Umbilical cord (tissue), 2 donors: Measurements from ENCODE around the gene PDE4D. TPM values are rescaled to one million over a fixed set of nuclear protein-coding genes. Genes with fewer than 3 reads are reported as not detected.
"Not testable (repeated sequence)": the region's sequence is repeated elsewhere in the genome, so short reads cannot be mapped to it uniquely, and the experiment has no call there.

Experiments used
- DNase-seq: peaks from one replicate; pipeline ENCODE4 v3.0.0-alpha.2; 2015; ENCODE audit warnings: low spot score
- total RNA-seq: library from RNA; depleted of rRNA; stranded (reverse); fragments of >200 nt; gene quantifications from one replicate; pipeline ENCODE4 v1.2.3, GENCODE V29; 2014; ENCODE audit warnings: low replicate concordance; ENCODE audit not compliant: insufficient read depth

Gene PDE4D
- total RNA-seq, 1 donor from 2014 or later: 283 TPM

DNA sequence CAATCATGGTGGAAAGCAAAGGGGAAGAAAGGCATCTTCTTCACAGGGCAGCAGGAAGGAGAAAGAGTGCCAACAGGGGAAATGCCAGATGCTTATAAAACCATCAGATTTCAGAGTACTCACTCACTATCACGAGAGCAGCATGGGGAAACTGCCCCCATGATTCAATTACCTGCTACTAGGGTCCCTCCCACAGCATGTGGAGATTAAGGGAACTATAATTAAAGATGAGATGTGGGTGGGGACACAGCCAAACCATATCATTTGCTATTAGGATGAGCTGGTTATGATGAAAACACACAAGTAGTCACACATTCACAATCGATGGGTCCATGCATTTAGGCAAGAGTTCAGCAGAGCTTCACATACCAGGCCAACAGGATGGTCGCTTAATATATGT is 469.0 kb downstream of the PDE4D start:
- DNase-seq: no peak

DNA sequence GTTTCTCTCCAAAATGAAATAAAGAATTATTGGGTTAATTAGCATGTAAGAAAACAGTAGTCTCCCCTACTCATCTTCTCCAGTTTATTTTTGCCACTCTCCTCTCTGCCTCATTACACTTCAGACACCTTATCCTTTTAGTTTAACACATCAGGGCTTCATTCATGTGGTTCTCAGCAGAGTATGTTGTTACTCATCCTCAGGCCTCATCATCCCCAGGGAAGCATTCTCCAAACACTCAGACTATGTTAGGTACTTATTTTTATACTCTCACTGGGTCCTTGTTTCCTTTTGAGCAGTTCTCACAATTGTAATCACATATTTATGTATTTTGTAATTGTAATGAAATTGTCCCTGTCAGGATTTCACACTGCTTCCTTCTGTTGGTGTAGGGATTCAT is 470.5 kb downstream of the PDE4D start:
- DNase-seq: no peak

DNA sequence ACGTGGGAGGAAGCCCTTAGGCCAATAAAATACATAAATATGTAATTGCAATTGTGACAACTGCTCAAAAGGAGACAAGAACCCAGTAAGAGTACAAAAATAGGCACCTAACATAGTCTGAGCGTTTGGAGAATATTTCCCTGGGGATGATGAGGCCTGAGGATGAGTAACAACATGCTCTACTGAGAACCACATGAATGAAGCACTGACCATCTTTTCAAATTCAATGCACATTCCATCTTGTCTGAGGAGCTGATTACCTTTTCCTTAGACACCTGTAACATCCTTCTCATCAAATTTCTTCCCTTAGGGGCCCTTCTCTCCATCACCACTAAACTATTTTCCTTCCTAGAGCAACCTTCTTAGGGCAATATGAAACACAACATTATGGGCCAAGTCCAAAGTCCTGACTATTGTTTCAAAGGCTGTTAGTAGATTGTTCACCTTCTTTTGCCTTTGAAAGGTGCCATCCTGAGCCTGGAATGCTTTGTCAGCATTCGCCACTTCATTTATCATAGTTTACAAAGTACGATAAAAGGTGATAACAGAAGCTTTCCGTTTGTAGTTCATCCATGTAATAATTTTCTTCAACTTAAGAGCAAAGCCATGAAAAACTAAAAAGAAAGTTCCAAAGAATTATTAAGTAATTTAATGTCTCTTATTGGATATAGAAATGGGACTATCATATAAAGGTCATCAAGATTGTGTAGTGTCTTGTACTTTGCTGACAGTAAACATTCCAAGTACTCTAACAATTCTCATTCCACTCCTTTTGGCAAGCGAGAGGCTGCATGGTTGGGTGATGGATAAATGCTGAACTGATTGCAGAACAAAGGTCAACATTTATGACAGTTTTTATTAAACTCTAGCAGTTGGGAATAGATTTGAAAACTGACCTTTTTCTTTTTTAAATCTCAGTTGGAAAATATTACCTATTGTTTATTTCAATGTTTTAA is 471.3 kb downstream of the PDE4D start:
- no peak for DNase-seq

DNA sequence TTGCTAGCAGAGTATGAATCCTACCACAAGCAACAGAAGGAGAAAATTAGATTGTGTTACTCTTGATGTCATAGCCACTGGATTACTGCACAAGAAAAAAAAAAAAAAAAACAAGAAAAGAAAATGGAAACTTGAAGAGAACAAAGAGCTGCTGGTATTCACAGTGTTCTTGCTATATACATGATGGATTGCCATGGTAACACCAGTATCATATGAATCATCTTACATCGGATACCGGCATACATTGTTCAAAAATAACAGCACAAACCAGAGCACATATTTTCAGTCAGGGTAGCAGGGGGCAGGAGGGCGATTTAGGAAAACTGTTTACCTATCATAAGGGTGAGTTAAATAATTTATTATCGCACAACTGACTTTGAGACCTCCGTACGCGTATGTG is 472.9 kb downstream of the PDE4D start:
- no peak for DNase-seq

DNA sequence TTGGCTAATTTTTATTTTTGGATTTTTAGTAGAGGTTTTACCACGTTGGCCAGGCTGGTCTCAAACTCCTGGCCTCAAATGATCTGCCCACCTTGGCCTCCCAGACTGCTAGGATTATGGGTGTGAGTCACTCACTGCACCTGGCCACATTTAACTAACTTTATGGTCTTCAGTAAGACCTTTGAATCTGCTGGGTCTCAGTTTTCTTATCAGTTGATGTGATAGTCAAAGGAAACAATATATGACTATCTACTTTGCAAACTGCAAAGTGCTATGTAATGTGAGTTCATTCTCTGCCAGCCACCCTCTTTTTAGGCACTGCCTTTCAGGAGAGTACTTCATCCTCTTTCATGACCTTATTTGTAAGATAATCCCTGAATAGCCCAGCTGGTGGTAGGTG is 474.7 kb downstream of the PDE4D start:
- DNase-seq: no peak

DNA sequence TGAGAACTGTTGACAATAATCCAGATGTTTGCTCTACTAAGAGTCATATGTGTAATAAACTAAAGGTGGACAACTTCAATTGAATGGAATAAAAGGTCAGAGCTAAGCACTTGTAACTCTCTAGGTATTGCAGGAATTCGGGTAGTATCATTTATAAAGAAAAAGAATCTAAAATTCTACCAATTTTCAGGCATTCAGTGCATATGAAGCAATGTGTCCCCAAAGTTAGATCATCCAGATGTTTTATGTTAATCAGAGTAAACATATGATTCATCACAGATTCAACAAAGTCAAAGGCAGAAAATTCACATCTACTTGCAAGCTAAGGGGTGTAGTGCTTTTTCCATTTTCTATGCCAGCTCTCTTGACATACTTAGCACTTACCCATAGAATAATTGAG is 477.1 kb downstream of the PDE4D start:
- DNase-seq: no peak

DNA sequence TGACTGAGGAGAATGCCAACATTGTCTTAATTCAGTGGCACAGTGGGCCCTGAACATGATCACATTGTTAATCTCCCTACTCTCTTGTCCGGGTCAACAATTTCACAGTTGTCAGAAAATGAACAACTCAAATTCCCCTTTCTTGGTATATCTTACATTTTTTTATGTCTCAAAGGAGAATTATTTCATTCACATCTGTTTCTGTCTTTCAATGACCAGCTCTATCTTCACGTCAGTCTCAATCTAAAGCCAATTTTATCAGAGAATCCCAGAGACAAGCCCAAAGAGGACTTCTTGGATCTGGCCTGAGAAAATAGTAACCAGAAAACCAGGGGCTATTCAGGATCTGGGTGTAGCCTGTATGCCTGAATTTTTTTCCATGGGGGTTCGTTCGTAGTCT is 477.5 kb downstream of the PDE4D start:
- DNase-seq: no peak

DNA sequence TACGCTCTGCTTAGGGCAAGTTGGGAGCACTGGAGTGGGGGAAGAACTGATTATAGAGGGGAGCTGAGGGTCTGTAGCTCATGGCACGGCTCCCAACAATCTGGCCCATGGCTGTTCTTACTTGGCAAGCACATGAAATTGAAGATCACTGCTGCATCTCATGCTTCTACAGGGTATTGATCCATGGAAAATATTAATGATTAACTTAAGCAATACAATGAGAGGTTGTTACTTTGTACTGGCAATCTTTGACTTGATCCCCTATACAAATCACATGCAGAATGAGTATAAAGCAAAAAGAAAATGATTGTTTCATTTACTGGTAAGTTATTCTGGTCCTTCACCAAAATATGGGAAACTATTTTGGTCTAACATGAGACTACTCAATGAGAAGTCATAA is 481.1 kb downstream of the PDE4D start:
- DNase-seq: no peak

DNA sequence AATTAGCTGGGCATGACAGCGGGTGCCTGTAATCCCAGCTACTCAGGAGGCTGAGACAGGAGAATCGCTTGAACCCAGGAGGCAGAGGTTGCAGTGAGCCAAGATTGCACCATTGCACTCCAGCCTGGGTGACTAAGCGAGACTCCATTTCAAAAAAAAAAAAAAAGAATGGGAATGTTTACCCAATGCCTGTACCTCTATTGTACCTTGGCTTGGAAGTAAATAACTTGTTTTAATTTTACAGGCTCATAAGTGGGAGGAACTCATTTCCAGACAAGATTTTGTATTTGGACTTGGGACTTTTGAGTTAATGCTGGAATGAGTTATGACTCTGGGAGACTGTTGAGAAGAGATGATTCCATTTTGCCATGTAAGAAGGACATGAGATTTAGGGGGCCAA is 484.5 kb downstream of the PDE4D start:
- DNase-seq: not testable (repeated sequence)

DNA sequence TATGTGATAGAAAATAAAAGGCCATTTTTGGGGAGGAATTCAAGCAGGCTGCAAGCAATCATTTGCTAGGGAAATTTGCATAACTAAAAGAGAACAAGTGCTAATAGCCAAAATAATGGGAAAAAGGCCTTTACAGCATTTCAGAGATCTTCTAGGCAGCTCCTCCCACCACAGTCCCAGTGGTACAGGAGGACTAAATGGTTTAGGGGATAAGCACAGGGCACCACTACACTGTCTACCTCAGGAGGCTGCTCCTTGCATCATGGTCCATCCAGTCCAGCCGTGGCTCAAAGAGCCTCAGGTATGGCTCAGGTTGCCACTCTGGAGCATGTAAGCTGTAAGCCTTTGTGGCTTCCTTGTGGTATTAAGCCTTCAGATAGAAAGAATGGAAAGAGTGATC is 485.6 kb downstream of the PDE4D start:
- no peak for DNase-seq

DNA sequence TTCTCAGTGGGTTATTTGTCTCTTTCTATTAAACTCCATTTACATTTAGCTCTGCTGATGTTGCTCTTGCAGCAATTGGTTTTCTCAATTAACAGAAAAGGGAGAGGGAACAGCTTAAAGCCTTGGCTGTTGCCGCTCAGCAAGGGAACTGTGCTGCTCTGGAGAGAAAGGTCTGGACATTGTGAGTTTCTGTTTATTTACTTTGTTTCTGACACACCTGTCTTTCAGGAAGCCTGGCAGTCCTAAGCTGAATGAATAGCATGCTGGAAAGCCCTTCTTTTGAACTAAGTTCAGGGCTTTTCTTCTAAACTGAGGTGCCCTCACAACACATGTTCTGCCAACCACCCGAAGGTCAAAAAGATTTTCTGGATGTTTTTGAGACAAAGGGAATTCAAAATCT is 491.9 kb downstream of the PDE4D start:
- DNase-seq: no peak

DNA sequence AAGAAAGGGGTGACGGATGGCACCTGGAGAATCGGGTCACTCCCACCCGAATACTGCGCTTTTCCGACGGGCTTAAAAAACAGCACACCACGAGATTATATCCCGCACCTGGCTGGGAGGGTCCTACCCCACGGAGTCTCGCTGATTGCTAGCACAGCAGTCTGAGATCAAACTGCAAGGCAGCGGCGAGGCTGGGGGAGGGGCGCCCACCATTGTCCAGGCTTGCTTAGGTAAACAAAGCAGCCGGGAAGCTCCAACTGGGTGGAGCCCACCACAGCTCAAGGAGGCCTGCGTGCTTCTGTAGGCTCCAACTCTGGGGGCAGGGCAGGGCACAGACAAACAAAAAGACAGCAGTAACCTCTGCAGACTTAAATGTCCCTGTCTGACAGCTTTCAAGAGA is 498.6 kb downstream of the PDE4D start:
- DNase-seq: not testable (repeated sequence)

DNA sequence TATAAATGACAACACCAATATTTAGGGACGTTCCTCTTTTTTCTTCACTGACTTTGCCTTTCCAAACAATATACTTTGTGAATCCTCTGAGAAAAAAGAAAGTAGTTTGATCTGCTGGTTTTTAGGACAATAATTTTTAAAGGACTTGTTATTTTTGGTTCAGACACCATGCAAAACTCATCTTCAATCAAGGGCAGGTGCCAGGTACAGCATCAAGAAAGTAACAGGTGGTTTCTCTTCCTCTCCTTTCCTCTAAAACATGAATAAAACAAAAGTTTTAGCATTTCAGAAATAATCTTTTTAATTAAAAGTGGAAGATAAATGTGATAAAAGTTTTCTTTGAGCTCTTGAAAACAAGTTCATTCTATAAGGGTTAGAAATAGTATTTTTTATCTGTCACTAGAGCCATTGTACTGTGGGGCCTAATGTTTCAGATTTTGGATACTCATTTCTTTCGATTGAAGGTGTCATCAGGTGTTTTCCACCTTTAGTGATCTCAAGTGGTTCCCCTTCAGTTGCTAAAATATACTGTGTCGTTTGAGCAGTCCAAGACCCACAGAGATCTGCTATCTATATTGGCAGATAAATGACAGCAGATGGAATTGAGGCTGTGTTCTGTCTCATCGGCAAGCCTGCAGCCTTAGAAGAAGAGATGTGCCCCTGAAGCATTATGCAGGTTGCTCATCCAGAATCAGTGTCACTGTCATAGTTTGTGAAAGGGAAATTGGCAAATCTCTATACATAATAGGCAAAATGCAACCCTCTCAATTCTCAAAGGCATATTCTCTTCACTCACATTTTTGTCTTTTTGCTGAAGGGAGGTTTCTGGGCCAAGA is 499.7 kb downstream of the PDE4D start:
- no peak for DNase-seq

DNA sequence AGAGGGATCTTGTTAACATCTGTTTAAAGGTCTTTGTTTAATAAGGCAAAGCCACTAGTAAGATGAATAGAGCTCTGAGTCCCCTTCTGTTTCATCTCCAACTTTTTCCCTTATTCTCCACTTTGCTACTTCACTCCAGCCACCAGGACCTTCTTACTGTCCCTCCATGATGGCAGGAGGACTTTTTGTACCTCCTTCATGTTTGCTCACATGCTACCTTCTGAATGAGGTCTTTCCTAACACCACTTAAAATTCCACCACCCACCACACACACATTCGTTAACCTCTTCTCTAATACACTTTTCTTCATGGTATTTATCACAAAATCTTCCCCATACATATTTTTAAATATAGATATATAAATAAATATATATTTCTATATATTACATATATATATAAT is 501.9 kb downstream of the PDE4D start:
- DNase-seq: no peak

DNA sequence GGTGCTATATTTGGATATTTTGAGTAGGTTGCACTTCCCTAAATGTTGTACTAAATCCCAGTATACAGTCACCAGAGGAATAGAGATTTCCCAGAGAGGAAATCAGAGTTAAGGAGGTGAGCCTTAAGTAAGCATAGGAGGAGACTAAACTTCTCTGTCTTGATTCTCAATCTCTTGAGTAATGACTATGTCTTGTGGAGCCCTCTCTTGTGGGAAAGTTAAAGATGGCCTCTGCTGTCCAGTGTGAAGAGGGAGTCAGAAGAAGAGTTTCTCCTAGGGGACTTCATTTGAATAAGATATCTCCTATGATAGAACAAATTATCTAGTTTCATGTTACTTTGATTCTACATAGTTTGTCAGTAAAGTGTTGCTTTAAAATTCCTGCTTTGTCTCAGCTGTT is 502.5 kb downstream of the PDE4D start:
- no peak for DNase-seq

DNA sequence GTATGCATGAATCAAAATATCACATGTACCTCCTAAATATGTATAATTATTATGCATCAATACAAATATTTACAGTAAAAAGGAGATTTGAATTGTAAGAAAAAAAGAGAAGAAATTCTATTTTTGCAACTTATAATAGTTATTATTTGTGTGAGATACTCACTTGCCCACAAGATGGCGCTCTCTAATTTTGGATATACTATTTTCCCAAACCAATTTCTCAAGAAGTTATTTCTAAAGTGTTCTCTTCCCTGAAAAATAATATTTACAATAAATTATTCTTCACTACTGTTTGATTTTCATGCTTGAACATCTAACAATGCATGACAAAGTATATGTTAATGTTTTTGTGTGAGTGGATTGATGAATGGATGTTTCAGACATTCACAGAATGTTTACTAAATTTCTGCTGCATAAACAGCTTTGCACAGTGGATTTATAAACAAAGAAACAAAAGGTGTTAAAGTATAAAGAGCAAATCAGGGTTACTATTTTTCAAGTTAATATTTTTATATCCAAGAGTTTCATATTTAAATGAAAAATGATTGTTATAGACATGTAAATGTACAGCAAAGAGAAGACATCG is 503.4 kb downstream of the PDE4D start:
- peak; percentile 42 for DNase-seq

DNA sequence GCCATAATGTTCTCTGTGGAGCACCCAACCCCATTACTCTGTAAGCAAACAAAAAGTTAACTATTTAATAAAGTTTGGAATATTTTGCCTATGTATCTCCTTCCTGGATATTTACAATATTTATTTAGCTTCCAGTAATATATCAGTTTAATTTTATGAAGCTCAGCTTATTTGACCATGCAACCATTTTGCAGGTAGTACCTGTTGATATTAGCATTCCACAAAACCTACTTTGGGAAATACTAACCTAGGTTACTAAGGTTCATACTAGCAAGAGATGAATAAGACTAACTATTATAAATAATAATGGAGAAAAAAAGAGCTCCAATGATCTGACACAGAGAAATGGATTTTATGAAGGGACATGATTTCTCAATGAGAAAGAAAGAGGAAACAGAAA is 506.4 kb downstream of the PDE4D start:
- DNase-seq: no peak

DNA sequence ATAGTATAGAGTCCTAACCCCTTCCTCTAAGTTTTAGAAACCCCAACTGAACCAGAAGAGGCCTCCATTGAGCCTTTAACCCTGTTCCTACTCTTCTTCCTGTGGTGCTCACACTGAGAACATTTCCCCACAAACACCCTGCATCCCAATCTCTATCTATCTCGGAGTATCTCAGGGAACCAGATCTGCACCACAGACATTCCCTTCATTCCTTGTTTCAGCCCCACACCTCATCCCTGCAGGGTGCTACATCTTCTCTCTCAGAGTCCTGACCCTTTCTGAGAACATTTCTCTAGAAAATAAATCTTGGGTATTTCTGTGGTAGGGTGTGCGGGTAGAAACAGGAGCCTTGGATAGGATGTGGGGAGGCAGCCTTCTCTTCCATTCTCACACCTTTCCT is 507.8 kb downstream of the PDE4D start:
- no peak for DNase-seq

DNA sequence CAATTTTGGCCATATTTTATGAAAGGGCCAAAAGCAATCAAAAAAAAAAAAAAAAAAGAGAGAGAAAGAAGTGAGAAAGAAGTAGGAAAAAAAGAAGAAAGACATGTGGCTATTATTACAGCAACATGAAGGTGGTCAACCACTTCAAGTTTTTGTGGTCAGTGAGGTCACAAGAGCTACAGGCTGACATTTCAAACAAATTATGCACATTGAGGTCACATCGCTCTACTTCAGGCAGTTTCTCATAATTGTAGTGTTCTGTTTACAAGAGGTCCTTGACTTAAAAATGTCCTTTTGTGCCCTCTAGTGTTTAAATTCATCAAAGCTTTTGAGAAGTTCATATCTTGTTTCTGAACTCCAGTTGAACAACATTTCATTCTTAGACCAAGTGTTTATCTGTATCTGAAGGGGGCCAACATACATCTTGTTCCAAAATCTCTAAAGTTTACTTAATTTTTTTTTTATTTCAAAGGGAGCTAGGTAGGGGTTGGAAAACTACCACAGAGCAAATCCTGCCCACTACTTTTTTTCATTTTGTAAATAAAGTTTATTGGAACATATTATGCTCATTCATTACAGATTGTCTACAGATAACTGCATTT is 513.1 kb downstream of the PDE4D start:
- peak; percentile 78 for DNase-seq

DNA sequence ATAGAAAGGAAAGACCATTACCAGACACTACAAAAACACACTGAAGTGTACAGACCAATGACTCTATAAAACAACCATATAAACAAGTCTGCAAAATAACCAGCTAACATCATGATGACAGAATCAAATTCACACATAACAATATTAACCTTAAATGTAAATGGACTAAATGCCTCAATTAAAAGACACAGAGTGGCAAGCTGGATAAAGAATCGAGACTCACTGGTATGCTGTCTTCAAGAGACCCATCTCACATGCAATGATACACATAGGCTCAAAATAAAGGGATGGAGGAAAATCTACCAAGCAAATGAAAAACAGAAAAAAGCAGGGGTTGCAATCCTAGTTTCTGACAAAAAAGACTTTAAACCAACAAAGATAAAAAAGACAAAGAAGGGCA is 519.5 kb downstream of the PDE4D start:
- not testable (repeated sequence) for DNase-seq

DNA sequence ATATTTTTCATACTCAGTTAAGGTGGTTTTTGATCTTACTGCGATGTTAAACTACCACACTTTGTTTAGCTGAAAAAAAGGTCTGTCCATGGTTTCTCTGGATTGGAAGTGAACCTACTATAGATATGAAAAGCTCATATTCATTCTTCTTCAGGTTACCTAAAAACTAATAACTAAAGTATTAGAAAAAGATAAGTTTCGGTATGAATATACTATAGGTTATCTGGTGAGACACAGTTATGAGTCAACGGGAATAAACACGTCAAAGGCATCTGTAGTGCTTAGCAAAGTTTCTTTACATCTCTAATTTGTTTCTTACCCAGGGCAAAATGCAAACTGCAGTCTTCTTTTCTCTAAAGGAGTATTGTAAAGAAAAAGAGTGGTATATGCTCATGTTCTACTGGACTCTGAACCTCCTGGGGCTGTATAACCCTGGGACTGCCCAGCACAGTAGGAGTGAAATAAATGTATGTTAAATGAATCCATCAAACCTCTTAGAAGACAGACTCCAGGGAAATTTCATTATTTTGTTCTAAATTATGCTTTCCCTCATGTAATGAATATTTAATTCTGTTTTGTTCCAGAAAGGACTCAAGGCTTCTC is 521.9 kb downstream of the PDE4D start:
- no peak for DNase-seq

DNA sequence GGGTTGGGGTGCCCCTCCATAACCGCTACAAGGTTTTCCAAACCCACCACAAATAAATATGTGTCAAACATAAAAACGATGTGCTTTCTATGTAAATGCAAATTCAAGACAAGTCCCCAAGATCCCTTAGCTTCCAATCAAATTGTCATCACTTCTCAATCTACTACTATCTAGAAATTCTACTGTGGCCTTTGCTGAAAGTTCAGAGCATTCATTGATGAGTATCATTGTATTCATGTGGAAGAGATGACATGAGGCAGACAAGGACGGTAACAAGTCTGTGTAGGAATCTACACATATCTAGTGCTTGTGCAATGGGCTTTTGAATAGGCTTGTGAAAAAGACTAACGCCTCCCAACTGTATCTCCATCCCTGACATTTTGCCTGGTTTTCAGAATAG is 524.6 kb downstream of the PDE4D start:
- no peak for DNase-seq
